ENCODE measurements around the gene NELL1.
"Not testable (repeated sequence)": the region's sequence is repeated elsewhere in the genome, so short reads cannot be mapped to it uniquely, and the experiment has no call there.

NELL1 gene

DNA sequence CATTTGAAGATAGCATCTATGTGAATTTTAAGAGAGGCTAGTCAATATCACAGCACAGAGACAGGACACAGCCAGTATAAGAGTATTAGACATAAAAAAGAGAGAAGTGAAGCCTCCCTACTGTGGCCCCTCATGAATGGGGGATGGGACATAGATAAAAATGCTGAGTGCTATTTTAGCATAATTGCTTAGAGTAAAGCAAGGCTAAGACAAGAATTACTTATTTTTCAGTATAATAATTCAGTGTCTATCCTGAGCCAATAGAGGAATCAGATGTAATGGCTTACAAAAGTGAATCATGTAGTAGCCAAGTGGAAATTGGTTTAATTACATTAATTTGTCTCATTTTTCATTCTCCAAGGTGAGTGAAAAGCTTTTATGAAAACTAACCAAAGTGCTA is 419.5 kb downstream of the NELL1 start:
- in situ Hi-C loops (cut with MboI; ENCODE audit: low sequenced_read_pairs): no loop called here

DNA sequence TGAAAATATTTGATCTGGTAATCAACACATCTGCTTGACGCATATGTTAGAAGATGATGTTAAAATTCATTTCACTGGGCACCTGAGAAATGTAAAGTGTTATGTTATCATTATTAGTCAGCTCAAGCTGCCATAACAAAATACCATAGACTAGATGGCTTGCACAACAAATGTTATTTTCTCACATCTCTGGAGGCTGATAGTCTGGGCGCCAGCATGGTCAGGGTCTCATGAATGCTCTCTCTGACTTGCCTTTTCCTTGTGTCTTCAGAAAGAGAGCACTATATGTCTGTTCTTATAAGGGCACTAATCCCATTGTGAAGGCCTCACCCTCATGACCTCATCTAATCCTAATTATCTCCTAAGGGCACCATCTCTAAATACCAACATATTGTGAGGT is 435.3 kb downstream of the NELL1 start:
- in situ Hi-C loops (cut with MboI; ENCODE audit: low sequenced_read_pairs): no loop called here

DNA sequence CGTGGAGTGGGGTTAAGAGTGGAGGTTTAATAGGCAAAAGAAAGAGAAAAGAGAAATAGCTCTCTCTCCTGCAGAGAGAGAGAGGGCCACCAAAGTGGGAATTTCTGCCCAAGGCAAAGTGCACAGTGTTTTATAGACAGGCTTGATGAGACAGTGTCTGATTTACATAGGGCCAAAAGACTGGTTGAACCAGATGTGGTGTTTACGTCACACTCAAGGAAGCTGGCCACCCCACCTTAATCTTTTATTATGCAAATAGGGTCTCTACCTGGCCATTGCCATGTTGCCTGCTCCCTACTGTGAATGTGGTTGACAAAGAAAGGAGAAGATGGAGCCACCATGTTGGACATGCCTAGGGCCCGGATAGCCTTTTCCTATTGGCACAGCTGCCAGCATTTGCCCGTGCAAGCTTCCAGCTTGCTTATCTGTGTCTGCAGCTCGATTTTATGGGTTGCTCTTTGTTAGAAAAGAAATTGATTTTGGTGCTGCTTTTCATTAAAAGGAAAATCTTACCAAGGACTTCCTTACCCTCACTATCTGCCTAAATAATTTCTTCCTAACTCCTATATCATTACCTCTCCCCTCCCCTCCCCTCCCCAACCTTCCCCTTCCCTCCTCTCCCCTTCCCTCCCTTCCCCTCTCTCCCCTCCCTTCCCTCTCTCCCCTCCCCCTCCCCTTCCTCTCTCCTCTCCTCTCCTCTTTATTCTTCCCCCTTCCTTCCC is 436.0 kb downstream of the NELL1 start:
- in situ Hi-C loops (cut with MboI; ENCODE audit: low sequenced_read_pairs): no loop called here

DNA sequence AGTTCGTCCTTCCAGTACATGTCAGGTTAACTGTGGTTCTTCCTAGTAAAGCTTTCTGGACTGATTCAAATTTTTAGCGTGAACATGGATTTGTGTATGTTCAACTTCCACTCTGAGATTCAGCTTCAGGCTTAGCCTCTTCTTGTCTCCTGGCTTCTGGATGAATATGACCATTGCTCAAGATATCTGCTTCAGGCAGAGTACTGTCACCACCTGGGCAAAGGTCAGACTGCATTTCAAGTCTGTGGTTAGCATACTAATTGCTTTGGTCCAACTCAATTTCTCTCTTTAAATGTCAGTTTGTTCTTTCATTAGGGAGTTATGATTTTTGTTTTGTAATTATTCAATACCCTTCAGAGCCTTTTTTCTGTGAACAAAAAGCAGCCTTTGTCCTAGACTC is 440.0 kb downstream of the NELL1 start:
- in situ Hi-C loops (cut with MboI; ENCODE audit: low sequenced_read_pairs): no loop called here

DNA sequence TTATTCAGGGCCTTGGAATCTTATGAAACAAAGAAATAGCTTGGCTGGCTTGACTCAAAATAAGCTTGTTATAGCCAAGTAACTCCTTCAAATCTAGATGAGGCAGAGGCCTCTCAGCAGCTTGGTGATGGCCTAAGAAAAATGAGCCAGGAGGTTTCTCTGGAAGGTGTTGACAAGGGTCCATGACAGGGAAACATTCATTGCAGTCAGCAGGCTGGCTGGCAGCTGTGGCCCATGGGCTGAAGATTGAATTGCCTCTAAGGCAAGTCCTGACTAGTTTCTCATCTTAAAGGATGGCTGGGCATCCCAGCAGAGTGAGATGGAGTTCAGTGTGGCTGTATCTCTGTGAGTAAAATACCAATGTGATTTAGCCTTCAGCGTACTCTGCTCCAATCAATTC is 441.0 kb downstream of the NELL1 start:
- in situ Hi-C loops (cut with MboI; ENCODE audit: low sequenced_read_pairs): no loop called here

DNA sequence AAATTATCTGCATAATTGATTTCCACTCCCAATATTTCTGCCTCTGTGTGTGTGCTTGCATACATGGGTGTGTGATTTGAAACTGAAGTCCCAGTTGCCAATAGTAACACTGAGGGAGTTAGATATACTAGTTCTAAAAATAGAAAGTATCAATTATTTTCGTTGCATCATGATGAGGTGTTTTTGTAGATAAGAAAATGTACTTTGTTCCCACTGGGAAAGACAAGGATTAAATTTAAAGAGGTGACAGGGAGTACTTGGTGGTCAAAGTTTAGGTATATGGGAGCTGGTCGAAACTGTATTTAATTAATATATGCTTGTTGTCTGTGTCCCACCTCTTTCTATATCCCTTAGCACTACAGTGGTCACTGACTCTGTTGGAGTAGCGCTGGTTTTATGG is 444.5 kb downstream of the NELL1 start:
- in situ Hi-C loops (cut with MboI; ENCODE audit: low sequenced_read_pairs): no loop called here

DNA sequence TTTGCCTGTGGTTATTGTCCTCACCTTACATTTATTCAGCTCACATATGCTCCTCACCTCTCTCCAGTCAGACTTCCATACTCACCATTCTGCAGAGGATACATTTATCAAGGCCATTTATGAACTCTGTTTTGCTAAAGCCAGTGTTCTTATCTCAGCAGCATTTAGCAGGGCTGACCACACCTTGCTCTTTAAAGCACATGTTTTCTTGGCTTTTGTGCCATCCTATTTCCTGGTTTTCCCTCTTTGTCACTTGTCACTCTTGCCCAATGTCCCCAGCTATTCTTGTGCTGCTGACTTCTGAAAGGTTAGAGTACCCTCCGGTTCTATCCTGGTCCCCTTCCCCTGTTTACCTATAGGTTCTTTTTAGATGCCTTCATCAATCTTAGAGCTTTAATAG is 446.6 kb downstream of the NELL1 start:
- in situ Hi-C loops (cut with MboI; ENCODE audit: low sequenced_read_pairs): no loop called here

DNA sequence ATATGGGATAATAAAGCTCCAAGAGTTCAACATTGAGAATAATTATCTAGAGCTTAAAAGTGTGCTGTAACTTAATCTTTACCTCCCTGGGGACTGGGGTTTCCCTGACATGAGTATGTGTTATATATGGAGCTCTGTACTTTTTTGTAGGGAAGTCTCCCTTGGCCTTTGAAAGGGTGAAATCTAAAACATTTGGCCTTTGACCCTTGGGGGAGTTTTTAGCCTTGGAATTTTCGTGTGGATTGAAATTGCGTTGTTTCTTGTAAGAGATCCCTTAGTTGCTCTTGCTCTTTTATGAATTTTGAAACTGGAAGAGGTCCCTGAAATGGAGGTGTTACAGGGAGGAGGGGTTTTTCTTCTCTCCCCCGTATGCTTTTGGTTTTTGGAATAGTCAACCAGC is 450.0 kb downstream of the NELL1 start:
- in situ Hi-C loops (cut with MboI; ENCODE audit: low sequenced_read_pairs): no loop called here

DNA sequence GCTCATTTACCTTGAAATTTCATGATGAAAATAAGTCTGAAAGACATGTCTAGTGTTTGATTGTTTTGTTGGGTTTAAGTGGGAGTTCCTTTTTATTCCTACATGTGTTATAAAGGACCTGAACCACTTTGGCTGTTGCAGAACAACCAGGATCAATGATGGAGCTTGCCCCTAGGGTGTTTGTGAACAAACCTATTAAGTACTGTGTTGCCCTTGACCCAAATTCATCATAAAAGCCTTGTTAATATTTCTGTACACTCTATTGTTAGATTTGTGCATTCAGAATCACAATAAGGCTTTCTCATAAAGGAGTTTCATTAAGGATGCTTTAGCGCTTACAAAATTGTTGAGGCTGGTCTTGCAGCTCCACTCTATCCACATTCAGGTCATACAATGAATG is 452.6 kb downstream of the NELL1 start:
- in situ Hi-C loops (cut with MboI; ENCODE audit: low sequenced_read_pairs): no loop called here

DNA sequence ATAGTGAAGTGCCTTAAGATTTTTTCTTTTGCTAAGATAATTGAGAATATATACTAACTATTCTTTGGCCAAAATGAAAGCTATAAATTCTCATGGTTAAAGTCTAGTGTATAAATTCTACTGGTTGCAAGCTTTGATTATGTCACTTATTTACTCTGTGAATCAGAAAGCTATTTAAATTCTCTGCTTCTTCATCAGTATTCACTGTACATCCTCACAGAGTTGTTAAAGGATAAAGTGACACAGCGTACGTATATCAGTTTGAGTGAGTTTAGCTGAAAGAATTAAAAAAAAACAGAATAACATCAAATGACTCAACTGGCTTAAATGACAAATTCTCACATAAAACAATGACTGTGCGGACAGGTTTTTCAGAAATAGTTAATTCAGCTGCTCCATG is 453.1 kb downstream of the NELL1 start:
- in situ Hi-C loops (cut with MboI; ENCODE audit: low sequenced_read_pairs): no loop called here

DNA sequence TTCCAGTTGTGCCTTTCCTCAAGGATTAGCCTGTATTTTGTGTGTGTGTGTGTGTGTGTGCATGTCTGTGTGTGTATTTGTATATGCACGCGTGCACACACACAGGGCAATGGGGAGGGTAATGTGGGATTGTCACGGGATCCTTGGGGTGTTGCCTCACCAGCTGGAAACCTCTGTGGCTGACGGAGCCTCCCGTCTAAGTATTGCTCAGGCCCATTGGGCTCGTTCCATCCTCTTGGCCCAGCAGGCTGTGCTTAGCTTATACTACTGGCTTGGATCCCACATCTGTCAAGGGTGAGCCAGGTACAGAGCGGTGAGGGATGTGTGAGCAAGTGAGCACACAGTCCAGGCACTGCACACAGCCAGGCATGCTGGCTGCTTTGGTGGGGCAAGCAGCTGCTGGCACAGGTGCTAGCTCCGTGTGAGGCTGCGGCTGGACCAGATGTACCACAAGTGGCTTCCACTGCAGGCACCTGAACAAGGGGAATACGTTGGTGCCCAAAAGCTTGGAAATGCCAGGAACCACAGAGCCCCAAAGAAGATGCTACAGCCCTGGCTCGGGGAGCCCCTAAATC is 462.8 kb downstream of the NELL1 start:
- in situ Hi-C loops (cut with MboI; ENCODE audit: low sequenced_read_pairs): no loop called here

DNA sequence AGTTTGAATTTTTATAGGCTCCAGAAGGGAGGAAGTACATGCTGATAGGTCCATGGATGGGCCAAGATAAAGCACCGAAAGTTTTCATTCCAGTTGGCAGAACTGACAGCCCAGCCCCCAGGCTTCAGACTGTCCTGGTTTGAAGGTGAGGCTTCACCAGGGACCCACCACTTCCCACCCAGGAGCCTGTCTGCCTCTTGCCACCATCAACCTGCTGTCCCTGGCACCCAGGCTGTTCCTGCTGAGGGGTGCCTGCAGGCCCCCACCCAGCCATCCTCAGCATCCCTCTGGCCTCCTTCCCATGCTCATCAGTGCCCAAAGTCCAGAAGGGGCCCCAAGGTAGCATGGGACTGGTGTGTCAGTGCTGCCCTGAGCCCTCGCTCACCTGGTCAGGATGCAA is 463.9 kb downstream of the NELL1 start:
- in situ Hi-C loops (cut with MboI; ENCODE audit: low sequenced_read_pairs): no loop called here

DNA sequence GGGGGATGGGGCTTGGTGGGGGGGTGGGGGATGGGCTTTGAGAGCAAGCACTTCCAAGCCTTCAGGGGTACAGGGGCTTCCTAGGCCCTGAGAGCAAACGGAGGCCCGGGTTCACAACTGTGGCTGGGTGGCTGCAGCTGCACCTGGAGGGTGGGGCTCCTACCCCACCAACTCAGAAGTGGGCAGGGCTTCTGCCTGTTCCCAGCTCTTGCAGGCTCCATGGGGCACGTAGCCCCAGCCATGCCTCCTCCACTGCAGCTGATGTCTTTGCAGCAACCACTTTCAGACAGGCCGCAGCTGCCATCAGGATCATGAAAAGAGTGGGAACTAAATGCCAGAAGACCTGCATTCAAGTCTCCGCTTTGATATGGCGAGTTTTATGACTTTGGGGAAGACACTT is 464.3 kb downstream of the NELL1 start:
- in situ Hi-C loops (cut with MboI; ENCODE audit: low sequenced_read_pairs): no loop called here

DNA sequence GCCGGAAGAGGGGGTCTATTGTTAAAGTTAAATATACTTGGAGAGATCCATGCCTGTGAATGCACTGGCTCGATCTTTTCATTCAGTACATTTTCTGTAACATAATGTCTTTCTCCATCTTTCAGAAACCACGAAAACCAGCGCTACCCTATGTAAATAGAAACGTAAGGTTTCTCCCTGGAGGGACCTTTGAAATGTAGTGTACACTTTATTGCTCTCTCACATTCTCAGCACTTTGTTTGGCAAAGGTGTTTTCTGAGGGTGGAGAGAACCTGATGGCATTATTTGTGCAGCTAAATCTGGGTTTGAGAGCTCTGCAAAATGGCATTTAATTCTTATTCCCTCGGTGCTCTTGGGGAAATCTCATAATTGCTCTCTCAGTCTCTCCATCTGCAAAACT is 468.4 kb downstream of the NELL1 start:
- in situ Hi-C loops (cut with MboI; ENCODE audit: low sequenced_read_pairs): no loop called here

DNA sequence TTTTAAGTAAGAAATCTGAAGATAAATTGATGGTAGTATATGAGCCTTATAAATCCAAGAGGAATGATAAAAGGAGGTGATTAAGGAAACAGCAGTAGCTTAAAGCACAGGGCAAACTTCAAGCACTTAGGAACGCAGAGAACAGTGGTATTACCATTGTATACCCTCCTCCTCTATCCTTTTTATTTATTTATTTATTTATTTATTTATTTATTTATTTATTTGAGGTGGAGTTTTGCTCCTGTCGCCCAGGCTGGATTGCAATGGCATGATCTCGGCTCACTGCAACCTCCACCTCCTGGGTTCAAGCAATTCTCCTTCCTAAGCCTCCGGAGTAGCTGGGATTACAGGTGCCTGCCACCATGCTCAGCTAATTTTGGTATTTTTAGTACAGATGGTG is 472.2 kb downstream of the NELL1 start:
- in situ Hi-C loops (cut with MboI; ENCODE audit: low sequenced_read_pairs): not testable (repeated sequence)

DNA sequence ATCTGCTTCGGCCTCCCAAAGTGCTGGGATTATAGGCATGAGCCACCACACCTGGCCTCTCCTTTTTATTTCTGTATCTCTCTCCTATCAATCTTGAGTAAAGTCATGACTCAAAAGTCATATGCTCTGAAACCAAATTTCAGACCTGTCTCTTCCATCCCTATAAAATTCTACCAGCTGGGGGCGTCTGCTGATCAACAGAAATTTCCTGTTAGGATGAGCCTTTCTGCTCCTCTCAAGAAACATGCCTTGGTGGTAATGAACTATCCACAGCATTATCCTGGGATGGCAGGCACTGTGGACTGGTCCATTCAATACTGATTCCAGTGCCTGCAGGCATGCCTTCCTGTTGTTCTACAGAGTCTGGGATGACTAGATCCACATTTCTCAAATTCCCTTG is 472.6 kb downstream of the NELL1 start:
- in situ Hi-C loops (cut with MboI; ENCODE audit: low sequenced_read_pairs): no loop called here

DNA sequence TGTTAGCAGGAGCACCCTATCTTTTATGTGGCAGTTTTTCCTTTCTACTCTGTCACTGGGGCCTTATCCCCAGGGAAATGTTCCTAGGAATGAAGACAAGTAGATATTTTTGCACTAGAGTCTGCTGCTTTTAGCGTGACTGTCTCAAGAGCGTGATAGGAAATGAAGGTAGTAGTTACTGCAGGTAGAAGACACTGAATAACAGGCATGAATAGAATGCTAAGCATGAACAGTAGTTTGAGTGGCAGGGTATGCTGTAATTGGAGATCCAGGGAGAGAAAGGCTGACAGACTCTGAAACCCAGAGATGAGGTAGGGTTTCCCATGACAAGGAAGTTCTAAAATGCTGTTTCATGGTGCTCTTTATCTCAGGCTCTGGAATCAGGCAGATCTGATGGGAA is 475.1 kb downstream of the NELL1 start:
- in situ Hi-C loops (cut with MboI; ENCODE audit: low sequenced_read_pairs): no loop called here

DNA sequence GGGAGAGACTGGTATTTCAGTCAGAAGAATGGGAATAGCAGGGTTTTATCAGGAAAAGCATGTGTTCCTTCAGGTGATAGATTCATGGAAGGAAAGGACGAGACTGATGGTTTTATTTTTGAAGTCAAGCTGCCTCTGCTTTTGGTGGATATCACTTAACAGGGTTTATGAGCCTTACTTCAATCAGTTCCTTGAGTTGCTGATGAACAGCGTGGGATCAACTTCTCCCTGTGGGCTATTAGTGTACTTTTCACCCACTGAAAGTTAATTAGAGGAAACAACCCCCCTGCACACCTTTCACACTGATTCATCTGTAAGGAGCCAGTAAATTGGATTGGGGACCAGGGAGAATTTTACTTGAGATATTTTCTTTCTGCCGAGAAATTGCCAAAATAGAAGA is 479.0 kb downstream of the NELL1 start:
- in situ Hi-C loops (cut with MboI; ENCODE audit: low sequenced_read_pairs): no loop called here

DNA sequence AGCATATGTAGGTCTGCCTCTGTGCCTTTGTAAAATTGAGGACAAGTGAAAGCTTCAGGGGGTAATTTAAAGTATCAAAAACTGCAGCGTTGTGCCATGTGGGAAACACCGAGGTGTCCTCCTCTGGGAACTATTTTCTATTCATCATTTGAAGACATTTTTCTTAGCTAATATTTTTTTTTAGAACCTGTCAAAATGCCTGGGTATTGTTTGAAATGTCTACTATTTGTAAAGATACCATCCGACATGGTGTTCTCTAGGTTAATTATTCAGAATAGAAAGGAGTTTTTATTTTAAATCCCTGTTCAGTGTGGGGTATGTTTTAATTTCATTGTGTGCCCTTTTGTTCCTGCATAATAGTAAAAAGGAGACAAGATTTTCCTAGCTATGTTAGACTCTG is 490.8 kb downstream of the NELL1 start:
- in situ Hi-C loops (cut with MboI; ENCODE audit: low sequenced_read_pairs): no loop called here

DNA sequence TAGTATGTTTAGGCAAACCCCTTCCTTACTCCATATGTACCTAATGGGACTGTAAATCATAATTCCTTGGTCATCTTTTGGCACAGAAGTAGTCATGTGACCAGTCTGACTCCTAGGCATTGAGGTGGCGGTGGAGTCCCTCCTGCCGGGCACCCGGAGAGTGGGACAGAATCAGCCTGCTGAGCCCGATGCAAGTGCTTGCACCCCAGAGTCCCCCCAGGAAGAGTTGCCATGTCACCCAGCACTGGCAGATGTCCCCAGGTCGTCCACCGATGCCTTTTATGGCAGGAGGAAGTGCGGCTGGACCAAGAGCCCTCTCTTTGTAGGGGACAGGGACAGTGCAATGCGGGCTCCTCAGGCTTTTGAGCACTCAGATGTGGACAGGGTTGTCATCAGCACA is 500.3 kb downstream of the NELL1 start:
- in situ Hi-C loops (cut with MboI; ENCODE audit: low sequenced_read_pairs): no loop called here

DNA sequence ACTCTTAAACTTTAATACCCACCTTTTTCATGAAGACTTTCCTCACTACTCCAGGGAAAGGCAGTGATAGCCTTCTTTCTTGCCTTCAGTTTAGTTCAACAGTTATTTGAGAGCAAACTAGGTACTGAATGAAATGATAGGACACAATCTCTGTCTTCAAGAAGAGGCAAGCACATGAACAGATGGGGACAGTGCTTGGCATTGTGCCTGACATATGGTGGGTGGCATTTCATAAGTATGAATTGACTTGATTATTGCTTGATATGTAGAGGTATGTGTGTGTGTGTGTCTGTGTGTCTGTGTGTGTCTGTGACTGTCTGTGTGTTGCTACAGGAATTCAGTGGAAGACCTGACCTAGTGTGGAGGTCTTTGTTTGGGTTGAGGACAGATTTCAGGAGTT is 504.1 kb downstream of the NELL1 start:
- in situ Hi-C loops (cut with MboI; ENCODE audit: low sequenced_read_pairs): no loop called here

DNA sequence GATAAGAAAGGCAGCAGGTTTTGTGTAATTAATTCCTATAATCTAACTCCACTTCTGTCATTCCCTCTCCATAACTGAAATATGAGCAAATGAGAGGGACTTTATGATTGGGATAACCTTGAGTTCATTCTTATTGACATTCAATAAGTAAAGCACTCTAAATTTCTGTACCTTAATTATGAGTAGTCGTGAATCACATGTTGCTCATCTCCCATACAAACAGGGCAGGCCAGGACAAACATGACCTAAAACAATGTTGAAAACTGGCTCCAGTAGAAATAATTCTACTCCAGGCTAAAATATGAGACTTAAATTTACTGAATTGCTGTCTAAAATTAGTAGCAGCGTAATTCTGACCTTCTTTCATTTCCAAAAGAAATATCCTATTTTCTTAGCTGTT is 505.4 kb downstream of the NELL1 start:
- in situ Hi-C loops (cut with MboI; ENCODE audit: low sequenced_read_pairs): no loop called here

DNA sequence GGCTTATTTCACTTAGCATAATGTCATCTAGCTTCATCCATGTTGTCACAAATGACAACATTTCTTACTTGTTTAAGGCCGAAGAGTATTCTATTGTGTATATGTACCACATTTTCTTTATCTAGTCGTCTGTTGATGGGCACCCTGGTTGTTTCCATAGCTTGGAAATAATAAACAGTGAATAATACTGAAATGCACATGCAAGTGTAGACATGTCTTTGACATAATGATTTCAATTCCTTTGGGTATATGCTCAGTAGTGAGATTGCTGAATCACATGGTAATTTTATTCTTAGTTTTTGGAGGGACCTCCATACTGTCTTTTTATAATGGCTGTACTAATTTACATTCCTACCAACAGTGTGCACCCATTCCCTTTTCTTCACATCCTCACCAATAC is 508.0 kb downstream of the NELL1 start:
- in situ Hi-C loops (cut with MboI; ENCODE audit: low sequenced_read_pairs): no loop called here

Measured in HL-60/S4 (cell line).